Trophoblast cell (in vitro differentiated cells and primary cell): Measurements from ENCODE around the gene CEMP1.

Experiments
- DNase-seq, 2 donors: peaks; one replicate each; pipeline ENCODE4 v3.0.0-alpha.2; 2016
- H2AFZ ChIP-seq: 2 replicates; pipeline ENCODE4 v1.6.1; 2013; ENCODE audit warnings: low read length, moderate library complexity, mild to moderate bottlenecking; ENCODE audit not compliant: insufficient read depth, poor library complexity
- H2AK5ac ChIP-seq: 2 replicates; pipeline ENCODE4 v1.6.1; 2013; ENCODE audit warnings: mild to moderate bottlenecking, low read length
- H2BK120ac ChIP-seq: 2 replicates; pipeline ENCODE4 v1.6.1; 2013; ENCODE audit warnings: low read length, mild to moderate bottlenecking, moderate library complexity; ENCODE audit not compliant: insufficient read depth, poor library complexity
- H2BK12ac ChIP-seq: 2 replicates; pipeline ENCODE4 v1.6.1; 2013; ENCODE audit warnings: mild to moderate bottlenecking, low read length, moderate library complexity
- H2BK5ac ChIP-seq: 2 replicates; pipeline ENCODE4 v1.6.1; 2013; ENCODE audit warnings: low read length, low read depth, moderate library complexity, mild to moderate bottlenecking; ENCODE audit not compliant: poor library complexity
- H3K14ac ChIP-seq: 2 replicates; pipeline ENCODE4 v1.6.1; 2013; ENCODE audit warnings: mild to moderate bottlenecking, low read length
- H3K18ac ChIP-seq: 2 replicates; pipeline ENCODE4 v1.6.1; 2013; ENCODE audit warnings: mild to moderate bottlenecking, low read length
- H3K23ac ChIP-seq: 2 replicates; pipeline ENCODE4 v1.6.1; 2013; ENCODE audit warnings: low read length
- H3K27ac ChIP-seq: 2 replicates; pipeline ENCODE4 v1.5.1; 2013; ENCODE audit warnings: low read depth, mild to moderate bottlenecking, inconsistent platforms, low read length, moderate library complexity
- H3K27me3 ChIP-seq: 2 replicates; pipeline ENCODE4 v1.6.1; 2013; ENCODE audit warnings: inconsistent platforms, mild to moderate bottlenecking, low read length, moderate library complexity; ENCODE audit not compliant: insufficient read depth
- H3K36me3 ChIP-seq, 2 experiments: 1 replicate in 1 of 2; 2 replicates in 1 of 2; pipeline ENCODE4 v1.6.1; 2013; ENCODE audit warnings: low read length in 2 of 2, mild to moderate bottlenecking in 2 of 2, moderate library complexity in 1 of 2; ENCODE audit not compliant: insufficient read depth in 2 of 2, control insufficient read depth in 1 of 2
- H3K4ac ChIP-seq: 2 replicates; pipeline ENCODE4 v1.6.1; 2013; ENCODE audit warnings: low read depth, mild to moderate bottlenecking, low read length, moderate library complexity
- H3K4me1 ChIP-seq, 2 experiments: 1 replicate in 1 of 2; 2 replicates in 1 of 2; pipeline ENCODE4 v1.6.1; 2013; ENCODE audit warnings: low read length in 2 of 2, mild to moderate bottlenecking in 2 of 2, moderate library complexity in 1 of 2; ENCODE audit not compliant: insufficient read depth in 2 of 2, control insufficient read depth in 1 of 2
- H3K4me2 ChIP-seq: 2 replicates; pipeline ENCODE4 v1.6.1; 2013; ENCODE audit warnings: inconsistent platforms, mild to moderate bottlenecking, low read length, moderate library complexity
- H3K4me3 ChIP-seq: 2 replicates; pipeline ENCODE4 v1.5.1; 2013; ENCODE audit warnings: mild to moderate bottlenecking, low read depth, low read length, inconsistent platforms
- H3K79me1 ChIP-seq: one replicate; pipeline ENCODE4 v1.6.1; 2013; ENCODE audit warnings: low read length
- H3K79me2 ChIP-seq: 2 replicates; pipeline ENCODE4 v1.6.1; 2013; ENCODE audit warnings: low read length, mild to moderate bottlenecking; ENCODE audit not compliant: control insufficient read depth, insufficient read depth, poor library complexity
- H3K9ac ChIP-seq: 2 replicates; pipeline ENCODE4 v1.6.1; 2013; ENCODE audit warnings: mild to moderate bottlenecking, low read length
- H3K9me3 ChIP-seq: 2 replicates; pipeline ENCODE4 v1.6.1; 2013; ENCODE audit warnings: low read depth, mild to moderate bottlenecking, control low read depth, inconsistent platforms, low read length; ENCODE audit not compliant: insufficient read depth
- H4K12ac ChIP-seq: 2 replicates; pipeline ENCODE4 v1.6.1; 2013; ENCODE audit warnings: low read depth, mild to moderate bottlenecking, low read length, moderate library complexity
- H4K8ac ChIP-seq: 2 replicates; pipeline ENCODE4 v1.6.1; 2013; ENCODE audit warnings: low read depth, mild to moderate bottlenecking, low read length, moderate library complexity
- H4K91ac ChIP-seq: one replicate; pipeline ENCODE4 v1.6.1; 2013; ENCODE audit warnings: low read depth, mild to moderate bottlenecking, low read length, moderate library complexity
- whole genome bisulfite sequencing: extraction: QIAGEN DNeasy Blood & Tissue Kit; methylation state at CpG from one replicate; pipeline ENCODE4 v1.1.7; 2013; ENCODE audit warnings: missing lambda C conversion rate; ENCODE audit not compliant: insufficient read length, insufficient coverage; ENCODE audit errors: extremely low coverage; 5-methylcytosine and 5-hydroxymethylcytosine counted together

The CEMP1 gene

DNA sequence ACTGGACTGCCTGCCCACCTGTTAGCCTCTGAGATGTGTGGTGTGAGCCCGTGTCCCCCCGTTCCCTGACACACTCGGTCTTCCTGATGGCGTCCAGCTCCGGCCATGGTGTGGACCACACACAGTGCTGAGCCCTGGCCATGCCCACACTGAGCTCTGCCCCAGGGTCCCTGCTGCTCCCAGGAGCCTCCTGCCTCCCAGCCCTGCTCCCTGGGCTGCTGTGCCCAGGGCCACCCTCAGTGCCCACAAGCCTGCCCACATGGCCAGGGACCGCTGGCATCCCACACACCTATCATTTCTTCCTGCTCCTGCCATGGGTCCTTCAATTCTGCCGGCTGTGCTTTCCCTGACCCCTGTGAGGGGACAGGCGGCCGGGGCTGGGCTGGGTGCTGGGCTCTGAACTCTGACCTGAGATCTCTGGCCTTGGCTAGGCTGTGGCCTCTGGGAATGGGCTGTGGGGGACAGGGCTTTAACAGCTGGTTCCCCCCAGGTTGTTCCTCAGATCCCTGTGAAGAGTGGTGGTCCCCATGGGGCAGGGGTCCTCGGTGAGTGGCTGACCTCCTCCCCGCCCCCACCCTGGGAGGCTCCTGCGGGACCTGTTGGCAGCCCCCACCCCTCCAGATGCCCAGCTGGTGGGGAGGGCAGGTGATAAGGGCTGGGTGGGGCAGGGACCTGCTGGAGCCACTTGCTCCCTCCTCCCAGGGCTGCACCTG is 4.0 kb downstream of the CEMP1 start:
- Histone ChIP-seq H2AFZ (no peak overlapping the region), H3K23ac (no peak overlapping the region), H3K14ac (no peak overlapping the region), H3K79me2 (peaks cover 3% of the 10 kb centered on the region), H3K9me3 (no peaks in the 10 kb centered on the region), H4K8ac (no peak overlapping the region), H3K18ac (no peak overlapping the region), H3K4me1 (peaks cover 2 to 5% of the 10 kb centered on the region in 2 experiments), H2BK120ac (no peak overlapping the region), H3K27ac (no peak overlapping the region), H2BK12ac (no peak overlapping the region), H3K4me2 (no peak overlapping the region), H3K9ac (no peak overlapping the region), H3K4me3 (no peak overlapping the region), H2AK5ac (no peak overlapping the region), H2BK5ac (no peak overlapping the region), H4K12ac (no peak overlapping the region), H3K36me3 (peaks cover 64 to 67% of the 10 kb centered on the region in 2 experiments), H3K4ac (no peak overlapping the region), H3K79me1 (peaks cover 5% of the 10 kb centered on the region), H3K27me3 (no peaks in the 10 kb centered on the region), H4K91ac (no peak overlapping the region)
- no CpG with 5 or more reads among the region's 12 CpGs for WGBS
- DNase-seq: no peak

DNA sequence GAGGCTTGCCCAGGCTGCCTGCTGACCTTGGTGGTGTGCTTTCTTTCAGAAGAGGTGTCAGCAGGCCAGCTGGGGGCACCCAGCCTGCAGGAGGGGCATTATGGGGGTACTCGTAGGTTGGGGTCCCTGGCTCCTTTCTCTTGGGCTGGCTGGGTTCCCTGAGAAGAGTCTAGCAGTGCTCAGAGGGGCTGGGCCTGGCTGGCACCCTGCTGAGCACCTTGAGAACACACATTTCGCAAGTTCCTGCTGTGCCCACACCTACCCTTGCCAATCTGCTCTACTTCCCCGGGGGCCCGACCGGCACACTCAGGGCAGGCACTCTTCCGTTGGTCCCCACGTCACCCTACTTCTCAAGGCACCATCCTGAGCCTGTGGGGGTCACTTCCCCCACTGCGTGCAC is 5.1 kb downstream of the CEMP1 start:
- DNase-seq: no peak
- no peaks in the 10 kb centered on the region for H3K79me1 ChIP-seq

DNA sequence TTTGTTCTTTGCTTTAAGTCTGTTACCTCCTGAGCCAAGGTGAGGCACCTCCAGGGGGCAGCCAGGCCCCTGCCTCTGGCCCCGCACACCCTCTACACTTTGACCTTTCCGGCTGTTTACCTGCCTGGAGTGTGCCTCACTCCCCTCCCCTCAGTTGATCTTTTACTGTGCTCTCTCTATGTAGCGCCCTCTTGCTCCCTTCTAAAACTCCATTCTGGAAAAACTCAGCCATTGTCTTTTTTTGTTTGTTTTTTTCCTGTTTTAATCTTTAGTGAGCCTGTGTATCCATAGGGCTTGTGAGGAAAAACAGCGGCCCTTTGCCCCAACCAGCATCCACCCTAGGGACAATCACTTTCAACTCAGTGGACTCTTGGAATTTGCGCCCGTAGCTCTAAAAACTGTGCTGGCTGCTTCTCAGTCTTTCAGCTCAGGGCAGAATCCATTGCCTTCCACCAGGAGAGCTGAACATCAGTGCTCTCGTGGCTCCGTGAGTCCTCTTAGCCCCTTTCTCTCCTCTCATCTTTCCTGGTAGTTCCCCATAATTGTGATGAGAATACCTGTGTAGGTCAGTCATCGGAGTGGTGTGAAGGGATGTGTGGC is 6.8 kb downstream of the CEMP1 start:
- no CpG with 5 or more reads among the region's 9 CpGs for WGBS

More for the DNA sequence above, 5.1 kb downstream of the CEMP1 start:
- Histone ChIP-seq H3K18ac (no peak overlapping the region), H3K4me1 (peaks cover 2 to 3% of the 10 kb centered on the region in 2 experiments), H2AFZ (no peak overlapping the region), H3K9ac (no peak overlapping the region), H3K4me3 (no peak overlapping the region), H3K27me3 (no peaks in the 10 kb centered on the region), H3K23ac (no peak overlapping the region), H3K27ac (no peak overlapping the region), H3K9me3 (no peaks in the 10 kb centered on the region), H4K91ac (no peak overlapping the region), H3K14ac (no peak overlapping the region), H4K12ac (no peak overlapping the region), H3K36me3 (peaks cover 69 to 70% of the 10 kb centered on the region in 2 experiments), H4K8ac (no peak overlapping the region), H3K79me2 (no peaks in the 10 kb centered on the region), H2BK12ac (no peak overlapping the region), H3K4me2 (no peak overlapping the region), H2BK5ac (no peak overlapping the region), H3K4ac (peak overlapping the region; percentile 17), H2AK5ac (no peak overlapping the region), H2BK120ac (no peak overlapping the region)
- no CpG with 5 or more reads among the region's 8 CpGs for WGBS

DNA sequence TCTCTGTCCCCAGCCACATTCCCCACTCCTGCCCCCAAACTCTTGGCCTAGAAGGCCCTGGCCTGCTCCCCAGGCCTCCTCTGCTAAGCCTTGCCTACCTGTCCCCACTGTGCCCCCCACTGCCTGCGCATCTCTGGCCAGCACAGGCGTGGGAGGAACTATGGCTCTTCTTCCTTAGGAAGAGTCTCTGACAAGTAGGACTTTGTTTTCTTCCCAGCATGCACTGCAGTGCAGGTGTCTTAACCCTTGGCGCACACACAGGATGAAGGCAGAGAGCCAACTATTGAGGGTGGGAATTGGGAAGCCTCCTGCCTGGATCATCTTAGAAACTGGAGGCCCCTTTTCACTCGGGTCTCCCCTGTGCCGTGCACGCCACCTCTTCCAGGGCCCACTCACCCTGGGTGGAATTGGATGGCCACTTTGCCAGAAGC is 7.4 kb downstream of the CEMP1 start:
- no peak overlapping the region for H4K8ac ChIP-seq
- no peaks in the 10 kb centered on the region for H3K27me3 ChIP-seq
- no peak overlapping the region for H3K4me2 ChIP-seq
- no peak overlapping the region for H2AK5ac ChIP-seq
- H3K4me1 ChIP-seq: peaks cover 15 to 17% of the 10 kb centered on the region in 2 experiments
- no peak overlapping the region for H2BK5ac ChIP-seq
- no peak overlapping the region for H3K14ac ChIP-seq
- H3K9ac ChIP-seq: no peak overlapping the region
- H2BK12ac ChIP-seq: no peak overlapping the region
- H2AFZ ChIP-seq: no peak overlapping the region
- DNase-seq: no peak
- peaks cover 56 to 62% of the 10 kb centered on the region in 2 experiments for H3K36me3 ChIP-seq
- no peak overlapping the region for H3K4ac ChIP-seq
- no peak overlapping the region for H3K27ac ChIP-seq
- H3K18ac ChIP-seq: no peak overlapping the region
- peaks cover 4% of the 10 kb centered on the region for H3K79me2 ChIP-seq
- H3K23ac ChIP-seq: no peak overlapping the region
- H4K12ac ChIP-seq: no peak overlapping the region
- no peak overlapping the region for H2BK120ac ChIP-seq
- peaks cover 5% of the 10 kb centered on the region for H3K79me1 ChIP-seq
- H3K4me3 ChIP-seq: no peak overlapping the region
- H3K9me3 ChIP-seq: no peaks in the 10 kb centered on the region
- no peak overlapping the region for H4K91ac ChIP-seq
- WGBS: no CpG with 5 or more reads among the region's 6 CpGs

More for the DNA sequence above, 6.8 kb downstream of the CEMP1 start:
- no peak overlapping the region for H3K4me2 ChIP-seq
- H2BK5ac ChIP-seq: no peak overlapping the region
- no peak overlapping the region for H2AK5ac ChIP-seq
- H3K79me2 ChIP-seq: peaks cover 4% of the 10 kb centered on the region
- no peak overlapping the region for H2AFZ ChIP-seq
- no peak overlapping the region for H2BK120ac ChIP-seq
- no peak overlapping the region for H3K23ac ChIP-seq
- H3K4ac ChIP-seq: no peak overlapping the region
- peak in 1 of 2 donors; percentile 29 for DNase-seq
- H4K8ac ChIP-seq: no peak overlapping the region
- peaks cover 57 to 62% of the 10 kb centered on the region in 2 experiments for H3K36me3 ChIP-seq
- no peak overlapping the region for H3K18ac ChIP-seq
- H3K14ac ChIP-seq: no peak overlapping the region
- no peak overlapping the region for H3K9ac ChIP-seq
- H3K9me3 ChIP-seq: no peaks in the 10 kb centered on the region
- H4K12ac ChIP-seq: no peak overlapping the region
- H3K4me1 ChIP-seq: peaks cover 9 to 11% of the 10 kb centered on the region in 2 experiments
- H2BK12ac ChIP-seq: no peak overlapping the region
- no peak overlapping the region for H3K4me3 ChIP-seq
- no peak overlapping the region for H4K91ac ChIP-seq
- H3K27ac ChIP-seq: no peak overlapping the region
- H3K27me3 ChIP-seq: no peaks in the 10 kb centered on the region
- peaks cover 5% of the 10 kb centered on the region for H3K79me1 ChIP-seq
